DOHH2 (cell line): ENCODE data around the gene GUCD1.

ENCODE experiments used
- H3F3A ChIP-seq: fragments of 200-600 bp; sonication (generic), shearing (Covaris generic); 2 replicates; pipeline ENCODE4 v1.6.0; 2016; ENCODE audit warnings: antibody characterized with exemption, mild to moderate bottlenecking; ENCODE audit not compliant: control insufficient read depth, insufficient read depth
- H3K27ac ChIP-seq: fragments of 200-600 bp; sonication (generic); 2 replicates; pipeline ENCODE4 v1.5.1; 2014; ENCODE audit warnings: low read depth, mild to moderate bottlenecking, low read length, moderate library complexity
- H3K27me3 ChIP-seq: fragments of 200-600 bp; sonication (generic); 2 replicates; pipeline ENCODE4 v1.6.1; 2014; ENCODE audit warnings: mild to moderate bottlenecking, low read length, mixed read lengths; ENCODE audit not compliant: control insufficient read depth
- H3K36me3 ChIP-seq: fragments of 200-600 bp; sonication (generic); 2 replicates; pipeline ENCODE4 v1.6.1; 2014; ENCODE audit warnings: mild to moderate bottlenecking, low read length, moderate library complexity, mixed read lengths; ENCODE audit not compliant: control insufficient read depth
- H3K4me1 ChIP-seq: fragments of 200-600 bp; sonication (generic); 2 replicates; pipeline ENCODE4 v1.6.1; 2014; ENCODE audit warnings: mild to moderate bottlenecking, low read length, mixed read lengths; ENCODE audit not compliant: control insufficient read depth
- H3K4me2 ChIP-seq: fragments of 200-600 bp; sonication (generic); 2 replicates; pipeline ENCODE4 v1.6.0; 2014; ENCODE audit warnings: mild to moderate bottlenecking, low read length, moderate library complexity
- H3K4me3 ChIP-seq: fragments of 200-600 bp; sonication (generic); 2 replicates; pipeline ENCODE4 v1.5.1; 2014; ENCODE audit warnings: mild to moderate bottlenecking, low read length, mixed read lengths
- H3K79me2 ChIP-seq: fragments of 200-600 bp; sonication (generic); 2 replicates; pipeline ENCODE4 v1.6.1; 2014; ENCODE audit warnings: mild to moderate bottlenecking, low read length, mixed read lengths; ENCODE audit not compliant: control insufficient read depth
- H3K9me2 ChIP-seq: fragments of 200-600 bp; sonication (generic); replicated peaks from 2 replicates; pipeline ENCODE4 v1.6.1; 2014; ENCODE audit warnings: mild to moderate bottlenecking, low read length, mixed read lengths; ENCODE audit not compliant: control insufficient read depth
- H3K9me3 ChIP-seq: fragments of 200-600 bp; sonication (generic); 2 replicates; pipeline ENCODE4 v1.6.1; 2014; ENCODE audit warnings: antibody characterized with exemption, low read length, mixed read lengths; ENCODE audit not compliant: control insufficient read depth, insufficient read depth
- H4K20me1 ChIP-seq: fragments of 200-600 bp; sonication (generic); 2 replicates; pipeline ENCODE4 v1.6.0; 2014; ENCODE audit warnings: low read depth, mild to moderate bottlenecking, antibody characterized with exemption, low read length, moderate library complexity; ENCODE audit not compliant: control insufficient read depth, insufficient read depth
- EZH2phosphoT487 ChIP-seq: fragments of 200-600 bp; sonication (generic); IDR thresholded peaks from 2 replicates; pipeline ENCODE4 v1.6.1; 2017; ENCODE audit warnings: borderline replicate concordance, mild to moderate bottlenecking, antibody characterized with exemption, low read length, moderate library complexity, mixed read lengths
- TF ChIP-seq, protein P1 (sequence below): fragments of 200-600 bp; sonication (generic); IDR thresholded peaks from one replicate; pipeline ENCODE4 v1.5.1; 2014; ENCODE audit warnings: antibody characterized with exemption, mild to moderate bottlenecking, low read depth, low read length; ENCODE audit not compliant: poor library complexity, severe bottlenecking

GUCD1 gene

DNA sequence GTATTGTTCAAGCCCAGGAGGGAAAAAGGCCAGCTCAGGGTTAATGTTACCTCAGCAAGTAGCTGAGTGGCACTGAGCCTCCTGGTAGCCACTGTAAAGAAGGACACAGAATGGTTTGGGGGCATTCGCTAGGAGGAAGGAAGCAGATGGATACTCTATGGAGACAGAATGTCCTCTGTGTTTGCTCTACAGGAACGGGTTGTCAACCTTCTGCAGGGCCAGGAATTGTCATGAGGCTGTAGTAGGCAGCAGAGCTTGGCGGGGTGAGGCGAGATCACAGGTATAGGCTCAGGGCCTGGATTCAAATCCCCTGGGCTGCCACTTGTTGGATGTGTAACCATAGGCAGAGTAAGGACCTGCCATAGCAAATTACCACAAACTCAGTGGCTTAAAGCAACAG lies 40.9 kb upstream of the GUCD1 start:
- no peak overlapping the region for H3K4me3 ChIP-seq
- H3K79me2 ChIP-seq: no peaks in the 10 kb centered on the region
- peaks cover 20% of the 10 kb centered on the region for H3K27me3 ChIP-seq
- H3K27ac ChIP-seq: no peak overlapping the region
- TF ChIP-seq EZH2phosphoT487: no peak
- TF ChIP-seq, protein P1, sequence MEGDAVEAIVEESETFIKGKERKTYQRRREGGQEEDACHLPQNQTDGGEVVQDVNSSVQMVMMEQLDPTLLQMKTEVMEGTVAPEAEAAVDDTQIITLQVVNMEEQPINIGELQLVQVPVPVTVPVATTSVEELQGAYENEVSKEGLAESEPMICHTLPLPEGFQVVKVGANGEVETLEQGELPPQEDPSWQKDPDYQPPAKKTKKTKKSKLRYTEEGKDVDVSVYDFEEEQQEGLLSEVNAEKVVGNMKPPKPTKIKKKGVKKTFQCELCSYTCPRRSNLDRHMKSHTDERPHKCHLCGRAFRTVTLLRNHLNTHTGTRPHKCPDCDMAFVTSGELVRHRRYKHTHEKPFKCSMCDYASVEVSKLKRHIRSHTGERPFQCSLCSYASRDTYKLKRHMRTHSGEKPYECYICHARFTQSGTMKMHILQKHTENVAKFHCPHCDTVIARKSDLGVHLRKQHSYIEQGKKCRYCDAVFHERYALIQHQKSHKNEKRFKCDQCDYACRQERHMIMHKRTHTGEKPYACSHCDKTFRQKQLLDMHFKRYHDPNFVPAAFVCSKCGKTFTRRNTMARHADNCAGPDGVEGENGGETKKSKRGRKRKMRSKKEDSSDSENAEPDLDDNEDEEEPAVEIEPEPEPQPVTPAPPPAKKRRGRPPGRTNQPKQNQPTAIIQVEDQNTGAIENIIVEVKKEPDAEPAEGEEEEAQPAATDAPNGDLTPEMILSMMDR: no peak
- no peaks in the 10 kb centered on the region for H4K20me1 ChIP-seq
- no peaks in the 10 kb centered on the region for H3K9me2 ChIP-seq
- no peaks in the 10 kb centered on the region for H3K36me3 ChIP-seq
- H3K4me1 ChIP-seq: peaks cover 3% of the 10 kb centered on the region; the same call in 1 of the 2 replicates
- no peaks in the 10 kb centered on the region for H3F3A ChIP-seq
- no peak overlapping the region for H3K4me2 ChIP-seq
- H3K9me3 ChIP-seq: no peaks in the 10 kb centered on the region

DNA sequence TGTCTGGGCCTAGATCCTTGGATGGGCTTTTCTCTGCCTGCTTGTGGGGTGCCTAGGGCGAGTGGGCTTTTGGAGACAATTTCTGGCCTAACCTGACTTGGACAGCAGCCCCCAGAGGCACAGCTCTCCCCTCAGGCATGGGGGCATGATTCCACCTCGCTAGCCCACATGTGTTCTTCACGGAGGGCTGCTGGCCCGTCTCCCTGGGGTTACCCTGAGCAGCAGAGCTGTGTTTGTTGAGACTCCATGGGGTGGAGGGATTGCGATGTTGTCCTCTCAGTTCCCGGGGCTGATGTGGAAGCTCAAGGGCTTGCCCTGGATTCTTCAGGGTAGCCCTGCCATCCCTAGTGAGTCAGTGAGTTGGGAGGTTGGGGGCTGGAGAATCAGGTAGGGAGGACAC lies 40.3 kb upstream of the GUCD1 start:
- Histone ChIP-seq H3K4me1 (peaks cover 3% of the 10 kb centered on the region; the same call in 1 of the 2 replicates), H3K27me3 (peaks cover 20% of the 10 kb centered on the region), H3F3A (no peaks in the 10 kb centered on the region), H3K4me2 (no peak overlapping the region), H3K27ac (no peak overlapping the region), H3K36me3 (no peaks in the 10 kb centered on the region), H4K20me1 (no peaks in the 10 kb centered on the region), H3K4me3 (no peak overlapping the region), H3K9me2 (no peaks in the 10 kb centered on the region), H3K79me2 (no peaks in the 10 kb centered on the region), H3K9me3 (no peaks in the 10 kb centered on the region)
- TF ChIP-seq EZH2phosphoT487: no peak
- TF ChIP-seq, protein P1: no peak

DNA sequence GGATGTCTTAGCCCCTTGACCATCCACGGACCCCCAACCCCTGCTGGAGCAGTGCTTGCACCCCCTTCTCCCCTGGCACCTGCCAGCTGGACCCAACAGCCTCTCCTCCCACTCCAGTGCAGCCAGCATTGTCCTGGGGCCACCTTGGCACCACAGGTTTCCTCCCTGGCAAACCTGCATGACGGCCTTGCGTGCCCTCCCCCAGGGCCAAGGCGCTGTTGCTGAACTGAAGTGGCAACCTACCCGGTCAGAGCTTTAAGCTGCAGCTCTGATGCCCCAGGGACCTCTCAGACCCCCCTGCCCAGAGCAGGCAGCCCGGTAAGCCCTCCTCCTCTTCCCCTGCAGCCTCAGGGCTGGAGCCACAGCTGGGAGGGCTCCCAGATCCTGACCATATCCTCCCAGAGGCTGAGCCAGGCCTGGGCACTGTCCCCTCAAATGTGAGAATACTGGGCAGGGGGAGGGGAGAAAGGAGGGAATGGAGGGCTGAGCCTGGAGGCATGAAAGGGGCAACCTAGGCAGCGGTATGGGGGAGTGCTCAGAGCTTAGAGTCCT lies 39.7 kb upstream of the GUCD1 start:
- Histone ChIP-seq H3F3A (no peaks in the 10 kb centered on the region), H3K27me3 (peaks cover 20% of the 10 kb centered on the region), H3K27ac (no peak overlapping the region), H3K36me3 (no peaks in the 10 kb centered on the region), H4K20me1 (no peaks in the 10 kb centered on the region), H3K4me2 (no peak overlapping the region), H3K9me2 (no peaks in the 10 kb centered on the region), H3K4me1 (peaks cover 3% of the 10 kb centered on the region; the same call in 1 of the 2 replicates), H3K4me3 (no peak overlapping the region), H3K79me2 (no peaks in the 10 kb centered on the region), H3K9me3 (no peaks in the 10 kb centered on the region)
- TF ChIP-seq, protein P1: no peak
- TF ChIP-seq EZH2phosphoT487: no peak
